ENCODE measurements around the gene MAT2B. TPM values are rescaled to one million over a fixed set of nuclear protein-coding genes. Genes with fewer than 3 reads are reported as not detected.

MAT2B gene
- total and polyA plus RNA-seq, 2 of the 8 experiments (the other 6 are each of a cell fraction or from before 2014, with no cell fraction given): 33.9 to 65.2 TPM

- no peak overlapping the region for H2BK15ac ChIP-seq (ENCODE audit: low read length)
- ChIA-PET POLR2A (ENCODE audit: partially characterized antibody) (interaction anchor here (3.9 kb wide), 1 partner anchor 15 kb away, joined by 12 read pairs; the partner anchor contains the start of genes HMMR and NUDCD2), CTCF (ENCODE audit: partially characterized antibody) (interaction anchor here (0.6 to 1.6 kb wide), 5 partner anchors 9 to 1007 kb away, joined by 3 to 4 read pairs (median 3); no protein-coding TSS in a partner anchor)
- WGBS, 2 experiments (ENCODE audit: extremely low coverage in 1 of 2, insufficient coverage in 1 of 2, insufficient read length in 1 of 2, insufficient replicate concordance in 2 of 2, low coverage in 1 of 2, low lambda C conversion rate in 2 of 2, missing lambda C conversion rate in 1 of 2): 82% methylated on average over 2 of the region's 2 CpGs; no CpG with 5 or more reads in 1 of the 2 experiments
- H4K8ac ChIP-seq (ENCODE audit: extremely low read depth, insufficient read depth, low read length): no peak overlapping the region
- H2BK20ac ChIP-seq (ENCODE audit: low read length): no peak overlapping the region
- no peak overlapping the region for H3K4me2 ChIP-seq (ENCODE audit: insufficient read depth in 1 of 2, low read depth in 2 of 2, low read length in 2 of 2)
- H3K4me3 ChIP-seq (ENCODE audit: extremely low read depth in 1 of 4, insufficient read depth in 2 of 4, low read depth in 3 of 4, low read length in 4 of 4): no peak overlapping the region
- DNase-seq (ENCODE audit: low read depth in 1 of 2, low spot score in 2 of 2) (no peak), FAIRE-seq (no peak)
- H3K18ac ChIP-seq (ENCODE audit: extremely low read depth, low read length): no peak overlapping the region
- H3K4ac ChIP-seq (replicated peaks; ENCODE audit: insufficient read length, low read depth, low read length): no peak overlapping the region
- H3K23ac ChIP-seq (ENCODE audit: insufficient read length): no peak overlapping the region
- TF ChIP-seq EP300 (IDR thresholded peaks at IDR 0.05; ENCODE audit: borderline replicate concordance in 1 of 2, low read depth in 2 of 2, low read length in 2 of 2) (no peak), KDM5A (IDR thresholded peaks at IDR 0.05; ENCODE audit: low read length) (no peak), SIRT6 (IDR thresholded peaks at IDR 0.05; ENCODE audit: low read length) (no peak), GTF2F1 (IDR thresholded peaks at IDR 0.05; ENCODE audit: borderline replicate concordance, low read depth, low read length) (no peak), TAF7 (optimal IDR thresholded peaks at IDR 0.05; ENCODE audit: borderline replicate concordance, low read depth, low read length) (no peak), TEAD4 (IDR thresholded peaks at IDR 0.05; ENCODE audit: low read depth, low read length) (no peak), ASH2L (IDR thresholded peaks at IDR 0.05; ENCODE audit: low read length) (no peak), RBBP5 (IDR thresholded peaks at IDR 0.05; ENCODE audit: borderline replicate concordance, low read depth, low read length) (no peak), EZH2 (IDR thresholded peaks at IDR 0.05; ENCODE audit: low read depth, low read length, severe bottlenecking) (no peak), NRF1 (IDR thresholded peaks at IDR 0.05; ENCODE audit: low read depth, low read length) (no peak), KDM1A (IDR thresholded peaks at IDR 0.05; ENCODE audit: borderline replicate concordance, low read length) (no peak)
- H2AFZ ChIP-seq (ENCODE audit: low read length): no peak overlapping the region
- H3K79me2 ChIP-seq (ENCODE audit: control insufficient read depth in 1 of 2, insufficient read depth in 2 of 2, low read length in 2 of 2): no peaks in the 10 kb centered on the region
- no peak overlapping the region for H4K5ac ChIP-seq (ENCODE audit: insufficient read length, low read depth, low read length)
- H3K9me3 ChIP-seq (ENCODE audit: insufficient read depth in 2 of 2, low read depth in 1 of 2, low read length in 1 of 2): no peaks in the 10 kb centered on the region
- H3K56ac ChIP-seq (replicated peaks; ENCODE audit: insufficient read length, low read depth, low read length): no peak overlapping the region
- H2BK12ac ChIP-seq (ENCODE audit: low read depth, low read length): no peak overlapping the region
- H3K79me1 ChIP-seq (ENCODE audit: low read depth, low read length): no peaks in the 10 kb centered on the region
- H3K27ac ChIP-seq (ENCODE audit: low read depth, low read length): no peak overlapping the region
- no peak overlapping the region for H2BK120ac ChIP-seq (replicated peaks; ENCODE audit: low read depth, low read length)
- H4K91ac ChIP-seq (replicated peaks; ENCODE audit: insufficient read length, low read length): no peak overlapping the region
- H3K14ac ChIP-seq (ENCODE audit: insufficient read length): no peak overlapping the region
- H4K20me1 ChIP-seq (replicated peaks in 1 of 2; ENCODE audit: control insufficient read depth in 1 of 2, insufficient read depth in 2 of 2, low read length in 2 of 2): peaks cover 0 to 1% of the 10 kb centered on the region in 2 experiments
- H3K9ac ChIP-seq (replicated peaks in 1 of 4; ENCODE audit: extremely low read depth in 1 of 4, low read depth in 3 of 4, low read length in 3 of 4): no peak overlapping the region
- no peaks in the 10 kb centered on the region for H3K27me3 ChIP-seq (replicated peaks in 1 of 4; ENCODE audit: control insufficient read depth in 3 of 4, extremely low read depth in 1 of 4, insufficient read depth in 3 of 4, low read length in 3 of 4)
- H3K4me1 ChIP-seq (replicated peaks in 1 of 4; ENCODE audit: control insufficient read depth in 3 of 4, insufficient read depth in 4 of 4, low read length in 3 of 4): no peaks in the 10 kb centered on the region
- H2BK5ac ChIP-seq (ENCODE audit: low read depth, low read length): no peak overlapping the region
- no peaks in the 10 kb centered on the region for H3K23me2 ChIP-seq (ENCODE audit: low read depth, low read length)
- H3K36me3 ChIP-seq (ENCODE audit: control insufficient read depth in 2 of 4, insufficient read depth in 4 of 4, low read length in 3 of 4): peaks cover 2 to 85% (median 56%) of the 10 kb centered on the region in 4 experiments
- no peak overlapping the region for H2AK5ac ChIP-seq (ENCODE audit: low read depth, low read length)
These were observed 30.0 kb upstream of the MAT2B start for GRCh38 chr5:163475411-163475810.
